Activated T-cell treated with anti-CD3 and anti-CD28 coated beads, Interleukin-2, amount 50 U/mL, for 72 hours (primary cell): ENCODE data around the gene CDH4. TPM values are rescaled to one million over a fixed set of nuclear protein-coding genes. Genes with fewer than 3 reads are reported as not detected.

Source experiments
- ATAC-seq, 2 donors: fragments of 150-1000 bp; cut with Tn5 transposase; replicated peaks in 1 of 2; 2 replicates each; pipeline ENCODE4 v1.10.0; 2021; ENCODE audit warnings: moderate library complexity in 2 of 2, mild to moderate bottlenecking in 1 of 2
- DNase-seq, 2 donors: peaks; one replicate each; pipeline ENCODE4 v3.0.0; 2021 to 2022; ENCODE audit warnings: mixed read lengths in 1 of 2
- H3K27ac Mint-ChIP-seq: one replicate; pipeline ENCODE4 v1.8.0; 2022; ENCODE audit warnings: mild to moderate bottlenecking, moderate library complexity, mixed read lengths
- H3K27me3 Mint-ChIP-seq: one replicate; pipeline ENCODE4 v1.8.0; 2022; ENCODE audit warnings: low read depth, mixed read lengths
- H3K36me3 Mint-ChIP-seq, 2 donors: one replicate each; pipeline ENCODE4 v1.8.0; 2022; ENCODE audit warnings: mixed read lengths in 2 of 2, mild to moderate bottlenecking in 1 of 2; ENCODE audit not compliant: insufficient read depth in 2 of 2
- H3K4me1 Mint-ChIP-seq: one replicate; pipeline ENCODE4 v1.8.0; 2022; ENCODE audit warnings: low read depth, mixed read lengths
- H3K4me3 Mint-ChIP-seq, 2 donors: one replicate each; pipeline ENCODE4 v1.8.0; 2022; ENCODE audit warnings: mild to moderate bottlenecking in 2 of 2, mixed read lengths in 2 of 2, moderate library complexity in 2 of 2
- H3K9me3 Mint-ChIP-seq, 2 donors: one replicate each; pipeline ENCODE4 v1.8.0; 2022; ENCODE audit warnings: mixed read lengths in 2 of 2
- total RNA-seq, 2 donors: library from RNA; stranded (reverse); gene quantifications; one replicate each; pipeline ENCODE4 v1.2.3, GENCODE V29; 2022

Gene CDH4
- total RNA-seq, 2 donors from 2014 or later: 0.17 to 0.35 TPM

DNA sequence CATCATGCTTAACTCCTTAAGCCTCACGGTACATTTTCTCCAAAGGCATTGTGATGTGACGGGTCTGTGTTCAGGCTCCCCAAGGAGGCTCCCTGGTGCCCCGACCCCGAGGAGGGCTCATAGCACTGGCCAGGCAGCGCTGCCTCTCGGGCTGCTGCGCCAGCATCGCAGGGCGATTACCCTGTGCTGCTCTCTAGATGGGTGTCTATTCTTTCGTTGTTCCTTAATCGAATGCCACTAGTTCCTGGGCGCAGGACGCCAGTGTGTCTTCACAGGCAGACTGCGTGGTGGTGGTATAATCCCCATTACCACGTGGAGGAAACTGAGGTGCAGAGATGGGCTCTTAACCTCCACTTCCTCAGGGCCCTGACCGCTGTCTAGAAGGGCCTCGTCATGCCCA lies 267.4 kb downstream of the CDH4 start:
- H3K9me3 Mint-ChIP-seq: peaks cover 5 to 6% of the 10 kb centered on the region in 2 donors
- no peaks in the 10 kb centered on the region for H3K4me1 Mint-ChIP-seq
- H3K27ac Mint-ChIP-seq: no peak overlapping the region
- no peak overlapping the region for H3K4me3 Mint-ChIP-seq
- no peaks in the 10 kb centered on the region for H3K27me3 Mint-ChIP-seq
- DNase-seq (no peak), ATAC-seq (no peak)
- H3K36me3 Mint-ChIP-seq: no peaks in the 10 kb centered on the region

DNA sequence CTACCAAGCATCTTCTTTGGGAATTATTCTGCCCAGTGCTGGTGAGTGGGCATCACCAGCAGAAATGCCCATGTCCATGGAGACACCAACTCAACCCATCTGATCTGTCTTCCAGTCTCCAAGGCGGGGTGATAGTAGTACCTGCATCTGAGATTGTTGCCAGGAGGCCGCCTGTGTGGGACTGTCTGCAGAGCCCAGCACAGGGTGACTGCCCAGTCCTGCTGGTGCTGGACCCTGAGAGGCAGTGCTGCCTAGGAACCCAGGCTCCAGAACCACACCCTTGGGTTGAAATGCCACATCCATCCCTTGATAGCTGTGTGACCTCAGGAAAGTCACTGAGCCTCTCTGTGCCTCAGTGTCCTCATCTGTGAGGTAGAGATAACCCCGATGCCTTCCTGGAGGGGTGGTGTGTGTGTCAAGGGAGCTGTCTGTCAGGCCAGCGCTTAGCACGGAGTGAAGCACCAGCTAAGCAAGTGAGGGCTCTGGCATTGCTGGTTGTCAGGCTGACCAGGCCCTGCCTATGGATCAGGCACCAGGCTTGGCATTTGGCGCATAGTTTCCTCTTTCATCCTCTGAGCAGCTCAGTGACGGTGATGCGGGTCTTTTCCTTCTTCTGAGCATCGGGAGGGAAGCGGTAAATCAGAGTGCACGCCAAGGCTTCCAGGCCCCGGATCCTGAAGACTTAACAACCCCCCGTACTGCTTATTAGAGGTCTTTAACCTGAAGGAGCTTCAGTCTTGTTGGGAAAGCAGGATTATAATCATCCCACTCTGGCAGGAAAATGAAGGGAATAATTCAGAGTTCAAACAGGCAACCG lies 268.2 kb downstream of the CDH4 start:
- DNase-seq (no peak), ATAC-seq (no peak)
- H3K27me3 Mint-ChIP-seq: no peaks in the 10 kb centered on the region
- no peak overlapping the region for H3K4me3 Mint-ChIP-seq
- H3K4me1 Mint-ChIP-seq: no peaks in the 10 kb centered on the region
- H3K9me3 Mint-ChIP-seq: peaks cover 5 to 6% of the 10 kb centered on the region in 2 donors
- H3K27ac Mint-ChIP-seq: no peak overlapping the region
- no peaks in the 10 kb centered on the region for H3K36me3 Mint-ChIP-seq

DNA sequence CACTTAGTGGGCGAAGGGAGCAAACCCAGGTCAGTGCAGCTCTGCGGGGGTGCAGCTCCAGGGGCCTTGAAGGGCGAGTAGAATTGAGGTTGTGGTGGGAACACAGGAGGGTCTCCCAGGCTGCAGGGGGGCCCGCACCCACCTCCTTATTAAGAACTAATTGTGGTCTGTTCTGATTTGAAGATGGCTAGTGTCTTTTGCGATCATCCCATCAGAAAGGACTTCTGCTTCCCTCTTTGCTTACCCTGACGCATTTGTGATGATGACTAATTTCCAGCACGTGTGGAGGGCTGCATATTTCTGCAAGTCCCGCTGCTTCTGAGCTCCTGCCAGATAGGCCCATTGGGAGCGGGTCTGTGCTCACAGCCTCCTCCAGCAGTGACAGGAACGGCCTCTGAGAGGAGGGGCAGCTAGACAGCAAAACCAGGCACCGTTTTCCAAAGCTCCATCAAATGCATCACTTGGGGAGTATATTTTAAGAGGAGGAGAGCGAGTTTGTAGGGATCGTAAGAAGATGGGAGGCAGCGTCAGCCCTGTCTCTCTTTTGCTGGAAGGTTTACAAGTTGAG lies 268.9 kb downstream of the CDH4 start:
- Mint-ChIP-seq H3K4me1 (no peaks in the 10 kb centered on the region), H3K27me3 (no peaks in the 10 kb centered on the region), H3K36me3 (no peaks in the 10 kb centered on the region), H3K27ac (no peak overlapping the region), H3K9me3 (peaks cover 5 to 6% of the 10 kb centered on the region in 2 donors), H3K4me3 (no peak overlapping the region)
- no peak for DNase-seq
- ATAC-seq: no peak

DNA sequence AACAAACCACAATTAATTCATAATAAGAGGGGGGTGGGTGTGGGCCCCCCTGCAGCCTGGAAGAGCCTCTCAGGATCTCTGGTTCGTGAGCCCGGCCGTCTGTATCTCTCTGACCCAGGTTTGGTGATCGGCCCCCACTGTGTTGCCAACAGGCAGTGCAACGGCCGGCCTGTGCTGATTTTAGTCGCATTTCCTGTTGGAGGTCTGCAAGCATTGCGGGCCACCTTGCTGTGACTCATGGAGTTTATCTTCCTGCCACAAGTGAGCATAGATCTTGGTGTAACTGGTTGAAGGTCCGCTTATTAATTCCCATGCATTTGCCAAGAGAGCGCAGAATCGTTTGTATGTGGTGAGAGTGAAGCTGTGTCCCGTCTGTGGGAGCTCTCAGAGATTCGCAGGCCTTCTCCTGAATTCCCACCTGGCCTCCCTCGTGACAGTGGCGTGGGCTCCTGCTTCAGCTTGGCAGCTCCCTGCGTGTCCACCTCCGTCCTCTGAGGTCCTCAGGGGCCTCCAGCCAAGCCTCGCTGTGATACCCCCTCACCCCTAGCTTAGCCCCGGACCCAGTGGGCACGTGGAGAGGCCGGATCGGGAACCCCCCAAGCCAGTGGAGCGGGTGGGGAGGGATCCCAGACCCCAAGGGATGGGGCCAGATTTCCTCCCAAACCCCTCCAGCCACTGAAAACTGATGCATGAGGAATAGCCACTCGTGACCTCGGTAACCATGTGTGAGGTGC lies 269.8 kb downstream of the CDH4 start:
- H3K9me3 Mint-ChIP-seq: peaks cover 5 to 6% of the 10 kb centered on the region in 2 donors
- no peak for ATAC-seq
- no peak for DNase-seq
- no peak overlapping the region for H3K4me3 Mint-ChIP-seq
- no peak overlapping the region for H3K27ac Mint-ChIP-seq
- H3K36me3 Mint-ChIP-seq: no peaks in the 10 kb centered on the region
- no peaks in the 10 kb centered on the region for H3K4me1 Mint-ChIP-seq
- H3K27me3 Mint-ChIP-seq: no peaks in the 10 kb centered on the region

DNA sequence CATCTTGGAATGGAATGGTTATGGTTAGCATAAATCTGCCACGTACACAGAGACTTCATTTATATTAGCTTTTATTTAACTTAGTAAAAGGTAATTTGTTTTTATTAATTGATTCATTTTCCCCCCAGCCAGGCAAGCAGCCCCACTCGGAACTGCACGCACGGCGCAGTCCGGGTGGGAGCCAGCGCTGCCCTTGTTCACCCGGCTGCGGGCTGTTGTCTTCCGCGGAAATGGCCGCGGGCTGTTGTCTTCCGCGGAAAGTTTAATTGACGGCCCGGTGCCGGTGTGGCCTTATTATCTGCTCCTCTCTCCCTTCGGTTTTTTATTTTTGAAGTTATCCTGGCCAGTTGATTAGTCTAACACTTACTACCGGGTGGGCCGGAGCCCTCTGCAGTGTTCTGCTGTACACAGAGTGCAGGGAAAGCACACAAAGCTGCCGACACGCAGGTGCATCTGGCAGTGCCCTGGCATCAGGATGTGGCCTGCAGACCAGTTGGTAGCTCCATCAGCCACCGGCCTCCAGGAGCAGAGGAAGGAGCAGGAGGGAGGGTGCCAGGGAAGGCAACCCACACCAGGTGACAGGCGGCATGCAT lies 270.5 kb downstream of the CDH4 start:
- no peaks in the 10 kb centered on the region for H3K36me3 Mint-ChIP-seq
- DNase-seq (no peak), ATAC-seq (no peak)
- H3K4me3 Mint-ChIP-seq: no peak overlapping the region
- H3K9me3 Mint-ChIP-seq: peaks cover 5 to 6% of the 10 kb centered on the region in 2 donors
- no peaks in the 10 kb centered on the region for H3K27me3 Mint-ChIP-seq
- no peaks in the 10 kb centered on the region for H3K4me1 Mint-ChIP-seq
- H3K27ac Mint-ChIP-seq: no peak overlapping the region

DNA sequence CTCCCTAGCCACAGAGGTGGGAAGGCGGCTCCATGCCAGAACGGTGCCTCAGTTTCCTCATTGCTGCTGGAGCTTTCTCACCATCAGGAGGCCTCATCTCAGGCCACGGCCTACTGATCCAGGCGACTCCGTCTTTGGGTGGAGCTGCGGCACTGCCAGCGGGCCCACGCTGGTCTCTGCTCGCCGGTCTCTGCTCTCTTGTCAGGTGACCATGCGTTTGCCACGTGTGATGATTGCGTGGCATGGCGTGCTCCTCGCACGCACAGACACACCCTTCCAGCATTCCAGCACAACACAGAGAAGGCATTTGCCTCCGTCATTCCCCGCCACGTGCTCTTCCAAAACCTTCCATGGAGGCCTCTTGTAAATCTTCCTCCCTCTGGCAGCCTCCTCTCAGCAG lies 271.1 kb downstream of the CDH4 start:
- Mint-ChIP-seq H3K9me3 (peaks cover 5 to 6% of the 10 kb centered on the region in 2 donors), H3K4me3 (no peak overlapping the region), H3K27ac (no peak overlapping the region), H3K36me3 (no peaks in the 10 kb centered on the region), H3K27me3 (no peaks in the 10 kb centered on the region), H3K4me1 (no peaks in the 10 kb centered on the region)
- ATAC-seq: no peak
- no peak for DNase-seq

DNA sequence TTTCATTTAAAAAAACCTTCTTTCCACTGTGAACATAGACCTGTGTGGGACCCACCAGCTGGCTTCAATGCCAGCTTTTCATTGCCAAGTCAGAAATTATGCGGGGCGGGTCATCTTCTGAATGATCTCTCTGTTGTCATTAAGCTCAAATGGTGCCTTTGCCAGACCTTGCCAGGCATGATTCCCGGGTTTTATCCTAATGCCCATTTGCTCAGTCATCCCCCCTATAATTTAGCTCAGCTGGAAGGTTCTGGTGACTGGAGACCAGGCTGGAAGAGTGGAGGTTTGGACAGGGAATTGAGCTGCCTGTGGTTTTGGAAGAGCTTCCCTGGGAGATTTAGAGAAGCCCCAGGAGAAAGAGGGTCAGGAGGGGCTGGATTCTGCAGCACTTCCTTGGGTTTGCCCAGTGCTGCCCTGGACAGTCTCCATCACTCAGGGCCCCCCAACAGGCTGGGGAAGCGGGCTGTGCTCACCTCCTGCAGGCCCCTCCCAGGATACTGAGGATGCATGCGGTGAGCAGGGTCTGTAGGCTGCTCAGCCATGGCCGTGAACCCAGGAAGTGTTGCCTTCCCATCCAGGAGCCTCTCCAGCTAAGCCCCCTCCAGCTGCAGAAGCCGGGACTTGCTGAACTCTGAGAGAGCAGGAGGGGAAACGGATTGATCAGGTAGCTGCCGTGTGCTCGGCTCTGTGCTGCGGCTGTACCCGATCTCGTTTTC lies 273.0 kb downstream of the CDH4 start:
- Mint-ChIP-seq H3K27ac (no peak overlapping the region), H3K4me3 (no peak overlapping the region), H3K9me3 (no peaks in the 10 kb centered on the region), H3K27me3 (no peaks in the 10 kb centered on the region), H3K4me1 (no peaks in the 10 kb centered on the region), H3K36me3 (no peaks in the 10 kb centered on the region)
- DNase-seq: no peak
- ATAC-seq: no peak

DNA sequence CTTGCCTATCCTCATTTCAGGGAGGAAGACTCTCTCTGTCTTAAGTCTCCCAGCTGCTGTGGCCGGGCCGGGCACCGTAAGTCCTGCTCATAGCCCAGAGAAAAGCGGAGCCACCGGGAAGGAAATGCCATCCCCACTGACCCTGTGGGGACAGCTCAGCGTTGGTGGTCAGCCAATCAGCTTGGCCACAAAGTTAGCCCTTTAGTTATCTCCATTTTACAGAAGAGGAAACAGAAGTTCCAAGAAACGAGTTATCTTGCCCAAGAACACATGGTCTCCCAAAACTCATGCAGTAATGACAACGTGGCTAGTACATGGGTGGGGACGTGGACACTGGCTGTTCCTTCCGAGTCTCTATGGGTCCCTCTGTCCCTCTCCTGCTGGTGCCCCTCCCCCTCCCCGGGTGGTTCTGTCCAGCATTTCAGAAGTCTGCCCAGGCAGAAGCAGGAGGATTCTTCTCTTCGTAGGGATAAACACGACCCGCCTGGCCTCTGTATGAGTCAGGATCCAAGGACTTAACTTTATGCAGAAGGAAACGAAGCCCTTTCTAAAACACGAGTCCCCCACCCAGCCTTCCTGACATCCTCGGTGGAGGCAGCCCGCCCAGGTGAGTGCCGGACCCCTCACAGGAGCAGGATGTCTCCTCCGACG lies 273.8 kb downstream of the CDH4 start:
- Mint-ChIP-seq H3K4me3 (no peak overlapping the region), H3K9me3 (no peaks in the 10 kb centered on the region), H3K27ac (no peak overlapping the region), H3K4me1 (no peaks in the 10 kb centered on the region), H3K27me3 (no peaks in the 10 kb centered on the region), H3K36me3 (no peaks in the 10 kb centered on the region)
- ATAC-seq: no peak
- no peak for DNase-seq

DNA sequence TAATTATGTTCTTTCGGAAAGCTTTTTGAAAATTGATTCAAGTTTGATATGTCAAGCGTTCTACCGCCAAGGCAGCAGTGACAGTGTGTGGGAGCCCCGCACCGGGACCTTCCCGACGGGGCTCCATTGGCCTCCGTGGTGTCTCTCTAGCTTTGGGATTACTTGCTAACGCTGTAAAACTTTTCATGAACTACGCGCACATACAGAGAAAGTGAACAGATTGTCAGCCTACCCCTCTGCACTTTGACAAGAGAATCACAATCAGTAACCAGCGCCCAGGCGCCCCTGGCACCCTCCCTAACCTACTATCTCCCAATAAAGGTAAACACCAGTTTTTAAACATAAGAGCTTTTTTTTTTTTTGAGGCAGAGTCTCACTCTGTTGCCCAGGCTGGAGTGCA lies 274.8 kb downstream of the CDH4 start:
- H3K27me3 Mint-ChIP-seq: no peaks in the 10 kb centered on the region
- no peak overlapping the region for H3K4me3 Mint-ChIP-seq
- no peak for ATAC-seq
- H3K36me3 Mint-ChIP-seq: no peaks in the 10 kb centered on the region
- DNase-seq: no peak
- H3K27ac Mint-ChIP-seq: no peak overlapping the region
- H3K4me1 Mint-ChIP-seq: no peaks in the 10 kb centered on the region
- no peaks in the 10 kb centered on the region for H3K9me3 Mint-ChIP-seq

DNA sequence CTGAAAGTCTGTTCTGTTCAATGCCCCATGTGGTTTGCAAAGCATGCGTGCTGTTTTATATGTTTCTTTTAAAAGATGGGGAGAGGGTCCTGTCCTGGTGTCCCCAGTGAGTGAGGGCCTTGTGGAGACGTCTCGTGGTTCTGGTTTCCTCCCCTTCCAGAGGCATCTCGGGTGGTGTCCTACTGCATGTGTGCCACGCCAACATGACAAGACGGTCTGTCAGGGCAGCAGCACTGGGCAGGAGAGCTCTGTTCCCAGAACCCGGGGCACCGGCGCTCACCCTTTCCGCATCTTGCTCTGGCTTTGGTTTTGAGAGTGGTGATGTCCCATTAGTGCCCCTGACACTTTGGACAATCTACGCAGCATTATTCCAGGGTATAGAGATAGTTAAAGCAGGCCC lies 275.6 kb downstream of the CDH4 start:
- no peaks in the 10 kb centered on the region for H3K4me1 Mint-ChIP-seq
- no peak for ATAC-seq

DNA sequence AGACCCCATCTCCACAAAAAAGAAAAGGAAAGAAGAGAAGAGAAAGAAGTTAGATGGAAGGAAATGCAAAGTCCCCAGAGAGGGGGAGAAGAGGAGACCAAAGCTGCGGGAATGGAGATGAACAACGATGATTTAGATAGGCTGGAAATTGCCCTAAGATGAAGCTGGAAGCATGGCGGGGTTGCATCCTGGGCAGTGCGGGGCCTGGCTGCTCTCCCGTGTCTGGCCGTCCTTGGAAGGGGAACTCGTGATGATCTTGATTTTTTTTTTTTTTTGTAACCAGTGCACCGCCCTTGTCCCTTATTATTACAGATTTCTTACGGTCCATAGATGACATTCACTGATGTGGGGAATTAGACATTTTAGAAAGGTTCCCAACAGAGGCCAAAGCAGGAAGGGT lies 276.5 kb downstream of the CDH4 start:
- no peak overlapping the region for H3K27ac Mint-ChIP-seq
- H3K4me1 Mint-ChIP-seq: no peaks in the 10 kb centered on the region
- no peaks in the 10 kb centered on the region for H3K9me3 Mint-ChIP-seq
- H3K4me3 Mint-ChIP-seq: no peak overlapping the region
- H3K27me3 Mint-ChIP-seq: no peaks in the 10 kb centered on the region
- ATAC-seq (no peak), DNase-seq (no peak)
- H3K36me3 Mint-ChIP-seq: no peaks in the 10 kb centered on the region

More for the DNA sequence above, 275.6 kb downstream of the CDH4 start:
- DNase-seq: no peak
- no peaks in the 10 kb centered on the region for H3K36me3 Mint-ChIP-seq
- H3K4me3 Mint-ChIP-seq: no peak overlapping the region
- H3K9me3 Mint-ChIP-seq: no peaks in the 10 kb centered on the region
- no peak overlapping the region for H3K27ac Mint-ChIP-seq
- no peaks in the 10 kb centered on the region for H3K27me3 Mint-ChIP-seq

DNA sequence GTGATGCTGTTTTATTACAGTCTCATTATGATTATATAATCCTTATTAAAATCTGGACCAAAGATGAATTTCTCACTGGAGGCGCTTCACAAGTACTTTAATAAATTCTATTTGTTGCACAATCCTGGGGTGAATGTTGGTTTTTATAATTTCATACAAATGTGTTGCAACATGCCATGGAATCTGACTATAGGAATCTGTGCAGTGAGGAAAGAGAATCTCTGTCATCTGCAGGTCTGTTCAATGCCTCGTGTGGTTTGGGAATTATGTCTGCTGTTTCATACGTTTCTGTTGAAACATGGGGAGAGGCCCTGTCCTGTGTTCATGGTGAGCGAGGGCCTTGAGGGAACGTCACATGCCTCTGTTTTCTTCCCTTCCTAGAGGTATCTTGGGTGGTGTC lies 277.3 kb downstream of the CDH4 start:
- Mint-ChIP-seq H3K9me3 (no peaks in the 10 kb centered on the region), H3K4me3 (no peak overlapping the region), H3K36me3 (no peaks in the 10 kb centered on the region), H3K27me3 (no peaks in the 10 kb centered on the region), H3K4me1 (no peaks in the 10 kb centered on the region), H3K27ac (no peak overlapping the region)
- ATAC-seq: no peak
- no peak for DNase-seq
